ENCODE data around the gene ADCY4. TPM values are rescaled to one million over a fixed set of nuclear protein-coding genes. Genes with fewer than 3 reads are reported as not detected.
A peak's percentile ranks its signal among the peaks of the same experiment; 100 is the strongest.
"Not testable (repeated sequence)": the region's sequence is repeated elsewhere in the genome, so short reads cannot be mapped to it uniquely, and the experiment has no call there.

Gene ADCY4
- 29.0 TPM for total RNA-seq

- DNase-seq (ENCODE audit: low spot score) = no peak
Measured at GRCh38 chr14:24334431-24335291, at the start of gene ADCY4. TSS of gene ADCY4 (minus strand) at chr14:24335071. CDS start at chr14:24334652, 419 bp downstream.

- no peak for DNase-seq (ENCODE audit: low spot score)
Measured at GRCh38 chr14:24384169-24384568, 49.3 kb upstream of the ADCY4 start.

DNA sequence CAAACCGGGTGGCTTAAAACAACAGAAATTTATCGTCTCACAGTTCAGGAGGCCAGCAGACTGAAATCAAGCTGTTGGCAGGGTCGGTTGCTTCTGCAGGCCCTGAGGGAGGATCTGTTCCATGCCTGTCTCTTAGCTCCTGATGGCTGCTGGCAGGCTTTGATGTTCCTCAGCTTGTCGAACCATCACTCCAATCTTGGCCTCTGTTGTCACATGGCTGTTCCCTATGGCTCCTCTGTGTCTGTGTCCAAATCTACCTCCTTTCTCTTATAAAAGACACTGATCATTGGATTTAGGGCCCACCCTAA, 47.1 kb upstream of the ADCY4 start:
- DNase-seq (ENCODE audit: low spot score) = no peak

DNA sequence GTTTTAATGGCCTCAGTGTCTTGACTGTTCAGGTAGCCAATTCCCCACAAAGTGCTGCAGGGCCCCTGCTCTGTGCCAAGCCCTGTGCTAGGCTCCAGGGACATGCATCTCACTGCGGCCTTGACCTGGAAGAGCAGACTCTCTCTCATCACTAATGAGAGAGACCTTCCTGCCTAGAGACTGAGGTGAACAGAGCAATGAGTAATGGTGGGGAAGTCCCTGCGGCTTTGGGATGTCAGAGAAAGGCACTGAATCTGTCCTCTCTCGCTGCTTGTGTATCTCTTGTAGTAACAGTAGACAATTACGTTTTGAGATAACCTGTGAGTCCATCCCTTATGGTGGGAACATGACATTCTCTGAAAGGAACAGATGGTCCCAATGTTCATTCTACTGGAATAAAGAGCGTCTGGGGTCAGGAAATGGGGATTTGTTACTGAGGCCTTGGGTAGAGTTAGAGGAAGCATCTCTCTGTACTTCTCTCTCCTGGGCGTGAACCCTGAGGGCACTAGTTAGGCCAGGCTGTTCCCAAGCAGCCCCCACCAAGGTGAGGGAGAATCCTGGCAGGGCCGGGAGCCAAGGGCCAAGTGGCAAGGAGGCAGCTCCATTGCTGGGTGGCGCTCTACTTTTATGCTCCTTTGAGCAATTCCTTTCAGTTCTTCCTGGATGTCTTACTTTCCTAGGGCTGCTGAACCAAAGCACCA, 46.6 kb upstream of the ADCY4 start:
- DNase-seq (ENCODE audit: low spot score) = no peak

DNA sequence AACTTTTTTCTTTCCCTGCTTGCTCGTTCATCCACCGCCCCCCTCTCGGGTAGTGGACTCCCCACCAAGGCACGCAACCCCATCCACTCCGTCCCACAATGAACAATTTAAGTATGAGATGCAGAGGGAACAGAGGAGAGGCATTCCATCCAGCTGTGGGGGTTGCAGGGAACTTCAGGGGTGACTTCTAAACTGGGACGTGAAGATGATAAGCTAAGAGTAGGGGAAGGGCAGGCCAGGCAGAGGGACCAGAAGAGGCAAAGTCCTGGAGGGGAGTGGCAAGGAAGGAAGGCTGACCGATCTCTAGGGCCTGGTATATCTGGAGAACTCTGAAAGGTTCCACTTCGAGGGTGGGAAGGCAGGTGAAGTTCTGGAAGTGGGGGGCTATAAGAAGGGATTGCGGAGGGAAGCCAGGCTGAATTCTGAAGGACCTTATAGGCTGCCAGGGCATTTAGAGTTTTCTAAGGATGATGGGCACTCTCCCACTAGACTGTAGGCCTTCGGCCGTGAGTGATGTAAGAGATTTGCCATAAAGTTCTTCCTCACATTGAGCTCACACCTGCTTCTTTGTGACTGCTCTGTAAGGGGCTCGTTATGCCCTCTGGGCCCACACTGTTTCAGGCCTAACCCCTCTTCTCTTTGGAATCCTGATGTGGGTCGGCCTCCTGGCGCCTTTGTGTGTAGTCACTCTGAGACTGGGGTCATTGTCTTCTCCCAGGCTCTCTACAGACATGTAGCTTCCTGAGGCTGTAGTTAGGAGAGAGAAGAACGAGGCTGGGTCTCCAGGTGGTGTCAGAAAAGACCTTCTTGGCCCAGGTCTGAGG, 45.2 kb upstream of the ADCY4 start:
- DNase-seq (ENCODE audit: low spot score) = no peak

GRCh38 chr14:24378981-24379906, 44.4 kb upstream of the ADCY4 start:
- DNase-seq (ENCODE audit: low spot score) = no peak

- no peak for DNase-seq (ENCODE audit: low spot score)
Measured at GRCh38 chr14:24378327-24378726, 43.5 kb upstream of the ADCY4 start.

DNA sequence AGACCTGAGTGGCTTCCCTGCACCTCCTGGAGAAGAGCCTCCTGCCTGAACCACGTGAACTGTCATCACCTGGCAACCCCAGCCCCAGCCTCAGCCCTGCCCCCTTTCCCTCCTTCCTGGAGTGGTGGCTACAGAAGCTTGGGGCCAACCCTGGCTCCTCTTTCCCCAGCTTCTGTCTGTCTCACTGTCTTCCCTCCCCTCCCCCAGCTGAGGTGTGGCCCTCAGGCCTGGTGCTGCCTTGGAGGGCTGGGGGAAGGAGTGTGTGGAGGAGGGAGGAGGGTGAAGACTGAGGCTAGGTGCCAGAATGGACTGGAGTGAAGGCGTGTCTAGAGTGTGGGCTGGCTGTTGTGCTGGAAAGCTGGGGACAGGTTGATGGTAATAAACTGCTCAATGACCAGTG, 42.8 kb upstream of the ADCY4 start:
- DNase-seq (ENCODE audit: low spot score) = peak; percentile 69

DNA sequence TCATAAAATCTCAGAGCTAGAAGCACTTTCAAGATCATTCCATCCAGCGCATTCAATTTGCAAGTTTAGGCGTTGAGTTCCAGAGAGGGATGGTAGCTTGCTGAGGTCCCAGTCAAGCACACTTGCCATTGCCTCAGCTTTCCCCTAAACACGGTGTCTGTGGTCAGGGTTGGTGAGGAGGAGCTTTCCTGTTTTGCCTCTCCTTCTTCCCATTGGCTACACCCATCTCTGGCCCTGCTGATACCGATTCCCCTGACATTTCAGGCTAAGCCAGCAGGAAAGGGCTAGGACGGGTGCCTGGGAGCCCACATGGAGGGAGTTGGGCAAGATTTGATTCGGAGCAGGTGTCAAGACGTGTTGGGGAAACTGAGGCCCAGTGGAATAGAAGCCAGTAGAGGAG, 42.3 kb upstream of the ADCY4 start:
- no peak for DNase-seq (ENCODE audit: low spot score)

GRCh38 chr14:24376448-24377070, 41.7 kb upstream of the ADCY4 start:
- DNase-seq (ENCODE audit: low spot score) = no peak

GRCh38 chr14:24372701-24373416, 38.0 kb upstream of the ADCY4 start:
- no peak for DNase-seq (ENCODE audit: low spot score)

DNA sequence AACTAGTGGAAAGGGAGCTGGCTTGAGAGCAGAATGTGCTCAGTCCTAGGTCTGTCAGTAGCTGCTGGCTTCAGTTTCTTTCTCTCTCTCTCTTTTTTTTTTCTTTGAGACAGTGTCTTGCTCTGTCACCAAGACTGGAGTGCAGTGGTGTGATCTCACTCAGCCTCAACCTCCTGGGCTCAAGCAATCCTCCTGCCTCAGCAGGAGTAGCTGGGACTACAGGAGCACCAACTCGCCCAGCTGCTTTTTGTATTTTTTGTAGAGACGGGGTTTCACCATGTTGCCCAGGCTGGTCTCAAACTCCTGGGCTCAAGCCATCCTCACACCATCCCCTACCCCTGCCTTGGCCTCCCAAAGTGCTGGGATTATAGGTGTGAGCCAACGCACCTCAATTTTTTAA, 36.7 kb upstream of the ADCY4 start:
- not testable (repeated sequence) for DNase-seq (ENCODE audit: low spot score)

GRCh38 chr14:24370748-24371147, 35.9 kb upstream of the ADCY4 start:
- no peak for DNase-seq (ENCODE audit: low spot score)

- DNase-seq (ENCODE audit: low spot score) = no peak
Measured at GRCh38 chr14:24369907-24370687, 35.2 kb upstream of the ADCY4 start.

- DNase-seq (ENCODE audit: low spot score) = no peak
Measured at GRCh38 chr14:24369463-24369862, 34.6 kb upstream of the ADCY4 start.

DNA sequence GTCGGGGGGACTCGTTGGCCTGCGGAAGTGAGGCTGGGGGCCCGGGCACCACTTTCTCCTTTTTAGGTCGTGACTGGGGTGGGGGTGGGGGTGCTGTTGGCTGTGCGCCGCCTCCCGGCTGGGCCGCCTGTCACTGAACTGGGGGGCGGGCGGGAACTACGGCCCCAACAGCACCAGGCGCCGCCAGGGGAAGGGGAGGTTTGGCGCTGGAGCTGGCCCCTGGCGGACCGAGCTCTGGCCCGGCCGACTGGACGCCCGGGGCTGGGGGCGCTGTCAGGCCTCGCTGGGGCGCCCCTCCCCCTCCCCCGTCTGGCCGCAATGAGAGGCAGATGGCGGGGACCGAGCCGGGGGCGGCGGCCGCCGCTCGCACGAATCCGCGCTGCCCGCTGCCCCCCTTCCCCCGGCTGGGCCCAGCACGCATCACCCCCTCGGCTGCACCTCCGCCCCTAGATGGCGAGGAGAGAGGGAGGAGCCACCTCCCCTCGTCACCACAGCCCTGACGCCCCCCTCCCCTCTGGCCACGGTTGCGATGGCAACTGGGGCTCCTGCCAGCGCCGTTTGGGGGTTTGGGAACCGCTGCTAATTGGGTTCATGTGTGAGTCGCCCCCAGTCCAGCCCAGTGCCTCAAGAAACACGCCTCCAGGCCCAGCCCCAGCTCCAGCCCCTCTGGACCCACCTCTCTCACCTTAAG, 33.8 kb upstream of the ADCY4 start:
- peak; percentile 47 for DNase-seq (ENCODE audit: low spot score)

GRCh38 chr14:24368212-24368561, 33.3 kb upstream of the ADCY4 start:
- DNase-seq (ENCODE audit: low spot score) = no peak

- peak; percentile 88 for DNase-seq (ENCODE audit: low spot score)
Measured at GRCh38 chr14:24367514-24368211, 32.8 kb upstream of the ADCY4 start, which contains the start of gene NFATC4. TSS of gene NFATC4 (plus strand) at chr14:24368184. CDS start at chr14:24368341, 157 bp downstream.
